Neutrophil (primary cell): ENCODE data around the gene NUDT17.
"Not testable (repeated sequence)": the region's sequence is repeated elsewhere in the genome, so short reads cannot be mapped to it uniquely, and the experiment has no call there.

Experiments
- H3K27ac ChIP-seq: fragments of 200-600 bp; sonication (generic); 2 replicates; pipeline ENCODE4 v1.5.1; 2016; ENCODE audit warnings: mild to moderate bottlenecking, moderate library complexity
- H3K27me3 ChIP-seq: fragments of 200-600 bp; sonication (generic); 2 replicates; pipeline ENCODE4 v1.6.0; 2016; ENCODE audit warnings: mild to moderate bottlenecking
- H3K36me3 ChIP-seq: fragments of 200-600 bp; sonication (generic); 2 replicates; pipeline ENCODE4 v1.5.1; 2017
- H3K4me1 ChIP-seq, 2 experiments: fragments of 200-600 bp in 1 of 2; sonication (generic) in 1 of 2; 1 replicate in 1 of 2; 2 replicates in 1 of 2; pipeline versions ENCODE4 v1.5.1 to v1.6.1; 2013 to 2016; ENCODE audit warnings: low read depth in 1 of 2, low read length in 1 of 2, mild to moderate bottlenecking in 1 of 2, moderate library complexity in 1 of 2; ENCODE audit not compliant: control insufficient read depth in 1 of 2, insufficient read depth in 1 of 2
- H3K4me3 ChIP-seq, 2 experiments: fragments of 200-600 bp in 1 of 2; sonication (generic) in 1 of 2; 1 replicate in 1 of 2; 2 replicates in 1 of 2; pipeline ENCODE4 v1.5.1; 2013 to 2016; ENCODE audit warnings: low read depth in 1 of 2, low read length in 1 of 2, mild to moderate bottlenecking in 1 of 2, moderate library complexity in 1 of 2
- H3K9me3 ChIP-seq: fragments of 200-600 bp; sonication (generic); 2 replicates; pipeline ENCODE4 v1.5.1; 2016
- CTCF ChIP-seq: fragments of 200-600 bp; sonication (generic); IDR thresholded peaks from 2 replicates; pipeline ENCODE4 v1.5.1; 2016; ENCODE audit warnings: antibody characterized with exemption

The NUDT17 gene

GRCh38 chr1:145824499-145824842 is 21.0 kb upstream of the NUDT17 start:
- Histone ChIP-seq H3K36me3 (peaks cover 22% of the 10 kb centered on the region), H3K4me3 (peak overlapping the region; percentile 67 to 87), H3K4me1 (peaks cover 8 to 9% of the 10 kb centered on the region in 2 experiments), H3K27ac (peak overlapping the region; percentile 86), H3K9me3 (no peaks in the 10 kb centered on the region), H3K27me3 (no peaks in the 10 kb centered on the region)
- no peak for TF ChIP-seq CTCF

GRCh38 chr1:145826030-145826429 is 19.4 kb upstream of the NUDT17 start:
- peaks cover 36% of the 10 kb centered on the region for H3K36me3 ChIP-seq
- H3K4me1 ChIP-seq, result peaks cover 8 to 9% of the 10 kb centered on the region in 2 experiments
- no peaks in the 10 kb centered on the region for H3K27me3 ChIP-seq
- H3K4me3 ChIP-seq, result no peak overlapping the region
- no peak for TF ChIP-seq CTCF
- no peaks in the 10 kb centered on the region for H3K9me3 ChIP-seq
- no peak overlapping the region for H3K27ac ChIP-seq

- Histone ChIP-seq H3K4me3 (no peak overlapping the region), H3K27ac (no peak overlapping the region), H3K36me3 (peaks cover 46% of the 10 kb centered on the region), H3K4me1 (peaks cover 8 to 9% of the 10 kb centered on the region in 2 experiments), H3K27me3 (no peaks in the 10 kb centered on the region), H3K9me3 (no peaks in the 10 kb centered on the region)
- no peak for TF ChIP-seq CTCF
Measured at GRCh38 chr1:145827966-145828365, 17.5 kb upstream of the NUDT17 start.

- no peaks in the 10 kb centered on the region for H3K27me3 ChIP-seq
- no peaks in the 10 kb centered on the region for H3K9me3 ChIP-seq
- no peak for TF ChIP-seq CTCF
- H3K4me3 ChIP-seq, result no peak overlapping the region
- peaks cover 8 to 9% of the 10 kb centered on the region in 2 experiments for H3K4me1 ChIP-seq
- H3K27ac ChIP-seq, result no peak overlapping the region
- peaks cover 51% of the 10 kb centered on the region for H3K36me3 ChIP-seq
Measured at GRCh38 chr1:145828367-145829026, 16.9 kb upstream of the NUDT17 start.

GRCh38 chr1:145830810-145831209 is 14.6 kb upstream of the NUDT17 start:
- H3K4me3 ChIP-seq, H3K4me1 ChIP-seq, H3K27me3 ChIP-seq, H3K9me3 ChIP-seq, H3K27ac ChIP-seq: not testable (repeated sequence)
- H3K36me3 ChIP-seq, result peaks cover 70% of the 10 kb centered on the region

GRCh38 chr1:145837656-145838055 is 7.8 kb upstream of the NUDT17 start:
- no peaks in the 10 kb centered on the region for H3K27me3 ChIP-seq
- no peaks in the 10 kb centered on the region for H3K9me3 ChIP-seq
- peaks cover 95% of the 10 kb centered on the region for H3K36me3 ChIP-seq
- H3K4me3 ChIP-seq, result no peak overlapping the region
- TF ChIP-seq CTCF, result no peak
- no peak overlapping the region for H3K27ac ChIP-seq
- no peaks in the 10 kb centered on the region for H3K4me1 ChIP-seq
